K562 (cell line): ENCODE data around the gene EDARADD. TPM values are rescaled to one million over a fixed set of nuclear protein-coding genes. Genes with fewer than 3 reads are reported as not detected.

Experiments
- CBX1 ChIP-seq: sonication (generic); IDR thresholded peaks from 2 replicates; pipeline ENCODE4 v1.6.1; 2016; ENCODE audit warnings: antibody characterized with exemption, low read depth, mild to moderate bottlenecking
- MEIS2 ChIP-seq: fragments of 450-650 bp; IDR thresholded peaks from 2 replicates; pipeline ENCODE4 v1.6.1; 2014; ENCODE audit warnings: mild to moderate bottlenecking; ENCODE audit not compliant: partially characterized antibody
- PHF8 ChIP-seq: fragments of 200-600 bp; sonication (generic); IDR thresholded peaks from 2 replicates; pipeline ENCODE4 v1.6.1; 2012; ENCODE audit warnings: mixed run types, mild to moderate bottlenecking, inconsistent platforms, low read length, moderate library complexity, borderline replicate concordance
- RREB1 ChIP-seq: fragments of 250-450 bp; sonication (Bioruptor Pico); IDR thresholded peaks from 2 replicates; pipeline ENCODE4 v1.4.0; 2020
- SMAD3 ChIP-seq: fragments of 450-650 bp; formaldehyde crosslinking; conservative IDR thresholded peaks from 2 replicates; pipeline ENCODE4 v1.4.0; 2020; ENCODE audit warnings: mild to moderate bottlenecking
- ZBTB7A ChIP-seq: IDR thresholded peaks from 2 replicates; pipeline ENCODE4 v1.6.1; 2011; ENCODE audit warnings: low read depth, mild to moderate bottlenecking, low read length, moderate library complexity, borderline replicate concordance; ENCODE audit not compliant: control insufficient read depth
- ZNF431 ChIP-seq: sonication (generic); formaldehyde crosslinking; IDR thresholded peaks from 2 replicates; pipeline ENCODE4 v1.8.0; 2022; ENCODE audit warnings: mild to moderate bottlenecking, missing genetic modification reagents
- polyA plus RNA-seq, 8 experiments: library from polyadenylated mRNA; depleted of rRNA in 4 of 8; stranded (reverse) in 5 of 8; unstranded in 3 of 8; fragments of >200 nt; fragmentation: Nextera tagmentation in 2 of 8; fragmentation: Illumina TruSeq in 1 of 8; extraction: Ambion mirVana in 2 of 8; extraction: Trizol in 1 of 8; gene quantifications; 2 replicates each; pipeline versions ENCODE4 v1.2.1 to v1.2.3, GENCODE V29; 2011 to 2014; ENCODE audit warnings: inconsistent platforms in 1 of 8, missing spikeins in 1 of 8
- total RNA-seq, 7 experiments: library from RNA; depleted of rRNA in 6 of 7; stranded (reverse); fragments of >200 nt in 6 of 7; fragmentation: Illumina TruSeq in 2 of 7; extraction: Trizol in 2 of 7; gene quantifications; 2 replicates each; pipeline versions ENCODE4 v1.2.1 to v1.2.3, GENCODE V29; 2011 to 2021; ENCODE audit warnings: low replicate concordance in 1 of 7
- TF ChIP-seq, protein P1 (sequence below), 3 experiments: IDR thresholded peaks in 2 of 3; conservative IDR thresholded peaks in 1 of 3; 2 replicates each; pipeline ENCODE4 v1.5.1; 2011 to 2012; ENCODE audit warnings: low read length in 3 of 3, mild to moderate bottlenecking in 3 of 3, control low read depth in 2 of 3, improper control_type of control experiment in 1 of 3, inconsistent platforms in 1 of 3, low read depth in 1 of 3, mixed read lengths in 1 of 3, moderate library complexity in 1 of 3; ENCODE audit not compliant: insufficient read depth in 2 of 3
- TF ChIP-seq, protein P2 (sequence below), 2 experiments: fragments of 450-650 bp in 1 of 2; sonication (generic) in 1 of 2; formaldehyde crosslinking; conservative IDR thresholded peaks; 2 replicates each; pipeline versions ENCODE4 v1.4.0 to v1.8.1; 2020 to 2022; ENCODE audit warnings: mild to moderate bottlenecking in 1 of 2, missing genetic modification reagents in 1 of 2
- TF ChIP-seq, protein P3 (sequence below): fragments of 450-650 bp; formaldehyde crosslinking; IDR thresholded peaks from 2 replicates; pipeline ENCODE4 v1.4.0; 2020; ENCODE audit warnings: mild to moderate bottlenecking, moderate library complexity

EDARADD gene
- total and polyA plus RNA-seq, 9 of the 15 experiments (the other 6 are each of a cell fraction or from before 2014, with no cell fraction given), result 0.46 to 32.4 (median 20.6) TPM

DNA sequence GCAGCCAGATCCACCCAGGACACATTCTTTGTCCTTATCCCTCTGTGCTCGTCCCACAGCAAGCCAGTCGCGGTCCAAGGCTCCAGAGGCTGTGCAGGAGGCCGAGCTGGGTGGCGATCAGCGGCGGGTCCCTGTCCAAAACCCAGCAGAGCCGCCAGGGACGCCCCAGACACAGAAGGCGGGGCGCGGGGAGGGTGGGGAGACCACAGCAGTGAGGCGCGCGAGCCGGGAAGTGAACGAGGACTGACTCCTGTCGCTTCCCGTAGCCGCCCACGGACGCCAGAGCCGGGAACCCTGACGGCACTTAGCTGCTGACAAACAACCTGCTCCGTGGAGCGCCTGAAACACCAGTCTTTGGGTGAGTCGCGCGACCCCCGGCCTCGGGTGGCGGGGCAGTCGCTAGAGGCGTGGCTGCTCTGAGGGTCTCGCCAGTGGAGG lies 129.6 kb downstream of the EDARADD start, which contains the start of gene LGALS8 (continued):
- TF ChIP-seq RREB1 (0 out of 2 replicates have a peak, but pooled peaks have one; percentile 37), MEIS2 (peak; percentile 35), CBX1 (peak; percentile 71; the same call in 1 of the 2 replicates), ZBTB7A (peak; percentile 76), PHF8 (peak; percentile 67), SMAD3 (no peak), ZNF431 (CRISPR knock-in tag) (peak; percentile 77; the same call in 1 of the 2 replicates)
- TF ChIP-seq, protein P1, sequence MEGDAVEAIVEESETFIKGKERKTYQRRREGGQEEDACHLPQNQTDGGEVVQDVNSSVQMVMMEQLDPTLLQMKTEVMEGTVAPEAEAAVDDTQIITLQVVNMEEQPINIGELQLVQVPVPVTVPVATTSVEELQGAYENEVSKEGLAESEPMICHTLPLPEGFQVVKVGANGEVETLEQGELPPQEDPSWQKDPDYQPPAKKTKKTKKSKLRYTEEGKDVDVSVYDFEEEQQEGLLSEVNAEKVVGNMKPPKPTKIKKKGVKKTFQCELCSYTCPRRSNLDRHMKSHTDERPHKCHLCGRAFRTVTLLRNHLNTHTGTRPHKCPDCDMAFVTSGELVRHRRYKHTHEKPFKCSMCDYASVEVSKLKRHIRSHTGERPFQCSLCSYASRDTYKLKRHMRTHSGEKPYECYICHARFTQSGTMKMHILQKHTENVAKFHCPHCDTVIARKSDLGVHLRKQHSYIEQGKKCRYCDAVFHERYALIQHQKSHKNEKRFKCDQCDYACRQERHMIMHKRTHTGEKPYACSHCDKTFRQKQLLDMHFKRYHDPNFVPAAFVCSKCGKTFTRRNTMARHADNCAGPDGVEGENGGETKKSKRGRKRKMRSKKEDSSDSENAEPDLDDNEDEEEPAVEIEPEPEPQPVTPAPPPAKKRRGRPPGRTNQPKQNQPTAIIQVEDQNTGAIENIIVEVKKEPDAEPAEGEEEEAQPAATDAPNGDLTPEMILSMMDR (IDR thresholded peaks at IDR 0.05 in 2 of 3, conservative IDR thresholded peaks at IDR 0.05 in 1 of 3; ENCODE audit: insufficient read depth in 2 of 3, low read depth in 1 of 3, low read length in 3 of 3), result peak in 1 of 3 experiments; percentile 35; a peak in 1 of 6 replicates
- TF ChIP-seq, protein P2, sequence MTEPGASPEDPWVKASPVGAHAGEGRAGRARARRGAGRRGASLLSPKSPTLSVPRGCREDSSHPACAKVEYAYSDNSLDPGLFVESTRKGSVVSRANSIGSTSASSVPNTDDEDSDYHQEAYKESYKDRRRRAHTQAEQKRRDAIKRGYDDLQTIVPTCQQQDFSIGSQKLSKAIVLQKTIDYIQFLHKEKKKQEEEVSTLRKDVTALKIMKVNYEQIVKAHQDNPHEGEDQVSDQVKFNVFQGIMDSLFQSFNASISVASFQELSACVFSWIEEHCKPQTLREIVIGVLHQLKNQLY (CRISPR knock-in tag; conservative IDR thresholded peaks at IDR 0.05), result no peak
- TF ChIP-seq, protein P3, sequence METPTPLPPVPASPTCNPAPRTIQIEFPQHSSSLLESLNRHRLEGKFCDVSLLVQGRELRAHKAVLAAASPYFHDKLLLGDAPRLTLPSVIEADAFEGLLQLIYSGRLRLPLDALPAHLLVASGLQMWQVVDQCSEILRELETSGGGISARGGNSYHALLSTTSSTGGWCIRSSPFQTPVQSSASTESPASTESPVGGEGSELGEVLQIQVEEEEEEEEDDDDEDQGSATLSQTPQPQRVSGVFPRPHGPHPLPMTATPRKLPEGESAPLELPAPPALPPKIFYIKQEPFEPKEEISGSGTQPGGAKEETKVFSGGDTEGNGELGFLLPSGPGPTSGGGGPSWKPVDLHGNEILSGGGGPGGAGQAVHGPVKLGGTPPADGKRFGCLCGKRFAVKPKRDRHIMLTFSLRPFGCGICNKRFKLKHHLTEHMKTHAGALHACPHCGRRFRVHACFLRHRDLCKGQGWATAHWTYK (CRISPR knock-in tag), result peak; percentile 35; the same call in 1 of the 2 replicates
